Heart left ventricle (tissue), 16 donors: ENCODE results near the gene CLSTN2. TPM values are rescaled to one million over a fixed set of nuclear protein-coding genes. Genes with fewer than 3 reads are reported as not detected.

Experiments
- ATAC-seq, 4 donors: fragments of 200-7000 bp; cut with Tn5 transposase; one replicate each; pipeline ENCODE4 v1.9.1; 2020 to 2022; ENCODE audit warnings: moderate library complexity in 4 of 4, mild to moderate bottlenecking in 3 of 4, moderate number of reproducible peaks in 1 of 4
- DNase-seq, 5 donors: peaks; one replicate each; pipeline ENCODE4 v3.0.0-alpha.2; 2020
- H3K27ac ChIP-seq, 12 donors: fragments of 200-600 bp; sonication (generic) in 4 of 12; one replicate each; pipeline versions ENCODE4 v1.5.0 to v1.8.0; 2016 to 2022; ENCODE audit warnings: mild to moderate bottlenecking in 2 of 12
- H3K27me3 ChIP-seq, 9 donors: fragments of 200-600 bp; sonication (generic) in 2 of 9; one replicate each; pipeline versions ENCODE4 v1.5.1 to v1.8.0; 2016 to 2022; ENCODE audit warnings: mild to moderate bottlenecking in 3 of 9
- H3K36me3 ChIP-seq, 9 donors: fragments of 200-600 bp; sonication (generic) in 2 of 9; one replicate each; pipeline versions ENCODE4 v1.5.0 to v1.8.0; 2018 to 2022; ENCODE audit warnings: mild to moderate bottlenecking in 2 of 9
- H3K4me1 ChIP-seq, 12 donors: fragments of 200-600 bp; sonication (generic) in 4 of 12; one replicate each; pipeline versions ENCODE4 v1.5.0 to v1.8.0; 2016 to 2022; ENCODE audit warnings: mild to moderate bottlenecking in 3 of 12
- H3K4me3 ChIP-seq, 12 donors: fragments of 200-600 bp; sonication (generic) in 4 of 12; one replicate each; pipeline versions ENCODE4 v1.5.0 to v1.8.0; 2017 to 2022; ENCODE audit warnings: mild to moderate bottlenecking in 9 of 12, moderate library complexity in 4 of 12
- H3K9me3 ChIP-seq, 12 donors: fragments of 200-600 bp; sonication (generic) in 4 of 12; one replicate each; pipeline versions ENCODE4 v1.5.0 to v1.8.0; 2016 to 2022; ENCODE audit warnings: mild to moderate bottlenecking in 1 of 12
- CTCF ChIP-seq, 12 donors: fragments of 200-600 bp; sonication (generic) in 4 of 12; IDR thresholded peaks; one replicate each; pipeline versions ENCODE4 v1.5.0 to v1.8.0; 2018 to 2022; ENCODE audit warnings: antibody characterized with exemption in 12 of 12, mild to moderate bottlenecking in 5 of 12
- POLR2A ChIP-seq, 2 donors: fragments of 450-650 bp; IDR thresholded peaks; one replicate each; pipeline ENCODE4 v1.6.1; 2017; ENCODE audit warnings: antibody characterized with exemption in 2 of 2, mild to moderate bottlenecking in 2 of 2, moderate library complexity in 2 of 2
- WGBS, 4 donors: extraction: QIAGEN DNeasy Blood & Tissue Kit in 2 of 4; methylation state at CpG; one replicate each; pipeline versions ENCODE4 v1.1.5 to v1.1.7; 2013 to 2018; 5-methylcytosine and 5-hydroxymethylcytosine counted together
- intact Hi-C, 10 donors: fragments of 100-400 bp; cut with DNase I; formaldehyde crosslinking; loops; one replicate each; pipeline versions ENCODE4 v1.11.1 to v1.14.2; 2022
- polyA plus RNA-seq, 2 donors: library from polyadenylated mRNA; stranded (reverse); fragments of 200-250 nt; gene quantifications; one replicate each; pipeline ENCODE4 v1.2.3, GENCODE V29; 2013
- total RNA-seq, 9 donors: library from RNA; depleted of rRNA in 2 of 9; stranded (reverse); fragments of >200 nt in 2 of 9; fragmentation: NEBNext Ultra II Directional in 3 of 9; extraction: Animal tissue kit (Norgen Biotek cat#: 25700) in 3 of 9; gene quantifications; one replicate each; pipeline versions ENCODE4 v1.1.0 to v1.2.4, GENCODE V29; 2016 to 2023
- donor health status: ischemic (EF 13 %, LVEDD 7.1; RV severe dilation, severe dysfunction).
- donor health status: healthy with polysubstance abuse.
- donor health status: DM: no; HTN: yes; CAD: no.
- donor health status: DM: no; HTN: no; CAD: no.
- donor health status: ischemic (EF 25% LVEDD 6.9; RV normal size, moderate dysfunction).
- donor health status: ischemic (EF 25% LVEDD 5.7; RV mildly dilated, moderate dysfunction).
- donor health status: healthy.
- donor health status: DM: yes; HTN: yes; CAD: no.
- donor health status: ischemic (EF 35%, LVEDD 5.7; RV mildly dilated, moderate dysfunction).
- donor health status: nonischemic (EF 11% LVEDD 7.7; RV severe dilation, severe dysfunction).
- donor health status: DM: yes; HTN: yes; CAD: no.
- donor health status: PGD.
- donor health status: ischemic (EF 29% LVEDD 5.4; RV normal size, mild dysfunction).
- donor health status: nonischemic (EF 23%, LVEDD 6.1; RV moderate dilation, normal function).

Gene CLSTN2
- total and polyA plus RNA-seq, 11 donors, result 0.69 to 7.6 (median 3.9) TPM

- no peak overlapping the region for H3K4me3 ChIP-seq
- H3K4me1 ChIP-seq, result peaks cover 0 to 29% (median 7%) of the 10 kb centered on the region in 12 donors
- intact Hi-C loops, result loop anchor here in 4 of 10 donors (2.0 to 10.0 kb wide), 4 partner anchors 37 to 924 kb away; no protein-coding TSS in a partner anchor
- peak in 2 of 5 donors; percentile 39 to 52 for DNase-seq
- H3K36me3 ChIP-seq, result no peaks in the 10 kb centered on the region
- no peak for TF ChIP-seq CTCF (IDR thresholded peaks at IDR 0.05)
- no peak for TF ChIP-seq POLR2A (IDR thresholded peaks at IDR 0.05)
- WGBS, 4 donors, result 31 to 53% (median 38%) methylated on average over 1 of the region's 1 CpG
- H3K27ac ChIP-seq, result no peak overlapping the region
- peak; percentile 70 to 90 (median 81) for ATAC-seq
- no peaks in the 10 kb centered on the region for H3K9me3 ChIP-seq
- H3K27me3 ChIP-seq, result peaks cover 0 to 28% (median 4%) of the 10 kb centered on the region in 9 donors
These were observed 5.6 kb downstream of the CLSTN2 start for GRCh38 chr3:139940622-139941021.

- no peak for TF ChIP-seq CTCF (IDR thresholded peaks at IDR 0.05)
- H3K9me3 ChIP-seq, result no peaks in the 10 kb centered on the region
- peaks cover 0 to 20% (median 3%) of the 10 kb centered on the region in 12 donors for H3K4me1 ChIP-seq
- intact Hi-C loops, result loop anchor here in 4 of 10 donors (2.0 to 10.0 kb wide), 4 partner anchors 36 to 923 kb away; no protein-coding TSS in a partner anchor
- DNase-seq (no peak), ATAC-seq (no peak)
- no peak overlapping the region for H3K27ac ChIP-seq
- H3K27me3 ChIP-seq, result peaks cover 0 to 18% (median 4%) of the 10 kb centered on the region in 9 donors
- 81 to 88% (median 85%) methylated on average over 4 of the region's 4 CpGs for WGBS, 4 donors
- no peak overlapping the region for H3K4me3 ChIP-seq
- H3K36me3 ChIP-seq, result no peaks in the 10 kb centered on the region
These were observed 6.6 kb downstream of the CLSTN2 start for GRCh38 chr3:139941580-139941979.

- Histone ChIP-seq H3K4me3 (no peak overlapping the region), H3K27ac (no peak overlapping the region), H3K9me3 (no peaks in the 10 kb centered on the region), H3K36me3 (no peaks in the 10 kb centered on the region), H3K4me1 (peaks cover 0 to 15% (median 0%) of the 10 kb centered on the region in 12 donors), H3K27me3 (peaks cover 0 to 4% (median 0%) of the 10 kb centered on the region in 9 donors)
- intact Hi-C loops, result loop anchor here in 3 of 10 donors (5.0 to 10.0 kb wide), 3 partner anchors 33 to 920 kb away; no protein-coding TSS in a partner anchor
- WGBS, 4 donors, result 63 to 84% (median 77%) methylated on average over 6 to 7 of the region's 7 CpGs
- ATAC-seq (peak; percentile 48 to 66 (median 53)), DNase-seq (peak in 1 of 5 donors; percentile 42)
- TF ChIP-seq CTCF (IDR thresholded peaks at IDR 0.05), result no peak
- no peak for TF ChIP-seq POLR2A (IDR thresholded peaks at IDR 0.05)
These were observed 9.4 kb downstream of the CLSTN2 start for GRCh38 chr3:139944256-139944910.

DNA sequence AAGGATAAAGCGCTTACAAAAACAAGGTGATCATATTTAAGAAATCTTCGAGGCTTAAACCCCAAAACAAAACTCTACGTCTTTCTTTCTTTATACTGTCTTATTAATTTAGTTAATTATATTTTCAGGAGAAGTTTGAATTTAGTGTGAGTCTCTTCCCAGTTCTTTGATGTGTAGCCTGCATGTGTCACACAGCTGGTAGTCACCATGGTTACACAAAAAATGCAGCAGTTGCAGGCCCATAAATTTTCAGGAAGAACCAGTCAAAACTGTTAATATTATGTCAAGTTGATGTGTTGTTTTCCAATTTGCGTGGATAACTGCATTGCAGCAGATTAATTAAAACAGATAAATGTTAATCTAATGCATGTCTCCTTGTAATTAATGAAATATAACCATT is 10.4 kb downstream of the CLSTN2 start:
- DNase-seq (no peak), ATAC-seq (no peak)
- no peak for TF ChIP-seq CTCF (IDR thresholded peaks at IDR 0.05)
- no peak for TF ChIP-seq POLR2A (IDR thresholded peaks at IDR 0.05)
- Histone ChIP-seq H3K27me3 (peaks cover 0 to 4% (median 0%) of the 10 kb centered on the region in 9 donors), H3K27ac (no peak overlapping the region), H3K9me3 (no peaks in the 10 kb centered on the region), H3K4me1 (peaks cover 0 to 13% (median 0%) of the 10 kb centered on the region in 12 donors), H3K4me3 (no peak overlapping the region), H3K36me3 (no peaks in the 10 kb centered on the region)
- intact Hi-C loops, result loop anchor here in 2 of 10 donors (10.0 kb wide), 2 partner anchors 269 to 919 kb away; no protein-coding TSS in a partner anchor
- 85 to 90% (median 87%) methylated on average over 4 of the region's 4 CpGs for WGBS, 4 donors
